SK-N-SH (cell line): ENCODE data around the gene ENOX1. TPM values are rescaled to one million over a fixed set of nuclear protein-coding genes. Genes with fewer than 3 reads are reported as not detected.

Experiments
- CTCF ChIA-PET: fragments of 300-600, 350-600 bp; formaldehyde crosslinking; extraction: SDS; loops from one replicate; lab custom pipeline; 2021; lab: Yijun Ruan, JAX
- POLR2A ChIA-PET: fragments of 350-600 bp; sonication (Branson Sonifier 250); formaldehyde crosslinking; extraction: SDS; loops from one replicate; lab custom pipeline; 2020; ENCODE audit warnings: antibody characterized with exemption, inconsistent platforms; lab: Yijun Ruan, JAX
- DNase-seq: peaks from one replicate; pipeline ENCODE4 v3.0.0; 2012
- H2AFZ ChIP-seq: fragments of 200-600 bp; sonication (generic); 2 replicates; pipeline ENCODE4 v1.8.1; 2016; ENCODE audit warnings: antibody characterized with exemption, mild to moderate bottlenecking, low read depth
- H3F3A ChIP-seq: fragments of 200-600 bp; sonication (generic); replicated peaks from 2 replicates; pipeline ENCODE3; 2016; ENCODE audit warnings: antibody characterized with exemption, mild to moderate bottlenecking; ENCODE audit not compliant: insufficient read depth
- H3K27ac ChIP-seq, 2 experiments: fragments of 200-500 bp in 1 of 2; fragments of 200-600 bp in 1 of 2; sonication (Bioruptor generic) in 1 of 2; sonication (generic), shearing (Covaris generic) in 1 of 2; 2 replicates each; pipeline versions ENCODE4 v1.5.1 to v1.6.1; 2014 to 2016; ENCODE audit warnings: low read depth in 2 of 2, inconsistent platforms in 1 of 2, low read length in 1 of 2, mild to moderate bottlenecking in 1 of 2, mixed read lengths in 1 of 2
- H3K27me3 ChIP-seq: fragments of 200-600 bp; sonication (generic), shearing (Covaris generic); 2 replicates; pipeline ENCODE4 v1.6.1; 2016; ENCODE audit warnings: mixed run types; ENCODE audit not compliant: insufficient read depth
- H3K36me3 ChIP-seq, 2 experiments: fragments of 200-500 bp in 1 of 2; fragments of 200-600 bp in 1 of 2; sonication (Bioruptor generic) in 1 of 2; sonication (generic) in 1 of 2; replicated peaks in 1 of 2; 2 replicates each; pipeline versions ENCODE3 to v1.5.1; 2014 to 2016; ENCODE audit warnings: low read length in 1 of 2, mild to moderate bottlenecking in 1 of 2; ENCODE audit not compliant: insufficient read depth in 2 of 2, control insufficient read depth in 1 of 2
- H3K4me1 ChIP-seq, 2 experiments: fragments of 200-500 bp in 1 of 2; fragments of 200-600 bp in 1 of 2; sonication (Bioruptor generic) in 1 of 2; sonication (generic), shearing (Covaris generic) in 1 of 2; 2 replicates each; pipeline versions ENCODE4 v1.5.1 to v1.6.1; 2014 to 2016; ENCODE audit warnings: low read depth in 1 of 2, low read length in 1 of 2, mixed run types in 1 of 2; ENCODE audit not compliant: insufficient read depth in 2 of 2, control insufficient read depth in 1 of 2
- H3K4me2 ChIP-seq: fragments of 200-600 bp; sonication (generic), shearing (Covaris generic); 2 replicates; pipeline ENCODE4 v1.6.1; 2017; ENCODE audit warnings: mixed run types
- H3K4me3 ChIP-seq, 2 experiments: fragments of 200-500 bp in 1 of 2; fragments of 200-600 bp in 1 of 2; sonication (Bioruptor generic) in 1 of 2; sonication (generic), shearing (Covaris generic) in 1 of 2; 2 replicates each; pipeline versions ENCODE4 v1.5.1 to v1.8.1; 2014 to 2016; ENCODE audit warnings: low read depth in 2 of 2, inconsistent platforms in 1 of 2, low read length in 1 of 2, mild to moderate bottlenecking in 1 of 2, mixed read lengths in 1 of 2, moderate library complexity in 1 of 2
- H3K79me2 ChIP-seq: fragments of 200-600 bp; sonication (generic); 2 replicates; pipeline ENCODE4 v1.8.1; 2017; ENCODE audit warnings: mild to moderate bottlenecking; ENCODE audit not compliant: insufficient read depth
- H3K9ac ChIP-seq: fragments of 200-600 bp; sonication (generic); 2 replicates; pipeline ENCODE4 v1.6.1; 2017; ENCODE audit warnings: mixed run types
- H3K9me2 ChIP-seq: fragments of 200-600 bp; sonication (generic); 2 replicates; pipeline ENCODE4 v1.6.1; 2017; ENCODE audit warnings: mixed run types
- H3K9me3 ChIP-seq: fragments of 200-600 bp; sonication (generic); 2 replicates; pipeline ENCODE4 v1.6.1; 2017; ENCODE audit warnings: mixed run types, mild to moderate bottlenecking, moderate library complexity
- H4K20me1 ChIP-seq: fragments of 200-600 bp; sonication (generic); 2 replicates; pipeline ENCODE4 v1.6.1; 2017; ENCODE audit warnings: mild to moderate bottlenecking, mixed run types; ENCODE audit not compliant: insufficient read depth
- ELF1 ChIP-seq: IDR thresholded peaks from 2 replicates; pipeline ENCODE4 v1.4.0; 2012
- EP300 ChIP-seq, 2 experiments: IDR thresholded peaks; 2 replicates each; pipeline versions ENCODE4 v1.4.0 to v1.6.1; 2012; ENCODE audit warnings: borderline replicate concordance in 1 of 2, low read depth in 1 of 2, low read length in 1 of 2
- FOSL2 ChIP-seq: IDR thresholded peaks from 2 replicates; pipeline ENCODE4 v1.4.0; 2012; ENCODE audit warnings: low read depth, mild to moderate bottlenecking, moderate library complexity, borderline replicate concordance
- FOXJ3 ChIP-seq: sonication (generic); formaldehyde crosslinking; IDR thresholded peaks from 2 replicates; pipeline ENCODE4 v1.5.1; 2020; ENCODE audit warnings: mild to moderate bottlenecking, missing genetic modification reagents
- FOXM1 ChIP-seq: IDR thresholded peaks from 2 replicates; pipeline ENCODE4 v1.4.0; 2012; ENCODE audit warnings: low read depth, mild to moderate bottlenecking
- GABPA ChIP-seq: IDR thresholded peaks from 2 replicates; pipeline ENCODE4 v1.4.0; 2012; ENCODE audit warnings: low read depth, mild to moderate bottlenecking
- GATA2 ChIP-seq: sonication (generic); formaldehyde crosslinking; IDR thresholded peaks from 2 replicates; pipeline ENCODE4 v1.5.0; 2020; ENCODE audit warnings: mild to moderate bottlenecking, missing genetic modification reagents
- JUND ChIP-seq: IDR thresholded peaks from 2 replicates; pipeline ENCODE4 v1.4.0; 2012
- MEF2A ChIP-seq: IDR thresholded peaks from 2 replicates; pipeline ENCODE4 v1.4.0; 2012; ENCODE audit warnings: low read depth, borderline replicate concordance
- NRF1 ChIP-seq: IDR thresholded peaks from 2 replicates; pipeline ENCODE4 v1.6.1; 2012; ENCODE audit warnings: low read depth, mild to moderate bottlenecking, low read length
- POLR2AphosphoS5 ChIP-seq: IDR thresholded peaks from 2 replicates; pipeline ENCODE4 v1.6.1; 2012; ENCODE audit warnings: low read depth, low read length
- RCOR1 ChIP-seq: fragments of 150-350 bp; IDR thresholded peaks from 2 replicates; pipeline ENCODE4 v1.6.1; 2017; ENCODE audit warnings: antibody characterized with exemption, low read length
- RFX5 ChIP-seq: IDR thresholded peaks from 2 replicates; pipeline ENCODE4 v1.6.1; 2012; ENCODE audit warnings: mild to moderate bottlenecking, improper control_type of control experiment, low read length
- TAF1 ChIP-seq: IDR thresholded peaks from 2 replicates; pipeline ENCODE4 v1.6.1; 2012; ENCODE audit warnings: low read depth, mild to moderate bottlenecking, low read length, moderate library complexity, borderline replicate concordance
- TCF12 ChIP-seq: IDR thresholded peaks from 2 replicates; pipeline ENCODE4 v1.4.0; 2012
- TEAD4 ChIP-seq: IDR thresholded peaks from 2 replicates; pipeline ENCODE4 v1.4.0; 2012; ENCODE audit warnings: mild to moderate bottlenecking, borderline replicate concordance; ENCODE audit not compliant: insufficient read depth
- WGBS: methylation state at CpG from one replicate; pipeline ENCODE4 v1.1.6; 2017; ENCODE audit warnings: low lambda C conversion rate; 5-methylcytosine and 5-hydroxymethylcytosine counted together
- polyA plus RNA-seq, 3 experiments: library from polyadenylated mRNA; depleted of rRNA; stranded (reverse); fragments of >200 nt; gene quantifications; 2 replicates each; pipeline ENCODE4 v1.2.3, GENCODE V29; 2012
- TF ChIP-seq, protein P1 (sequence below): fragments of 150-350 bp; IDR thresholded peaks from 2 replicates; pipeline ENCODE4 v1.6.1; 2016; ENCODE audit warnings: mild to moderate bottlenecking, low read depth, low read length
- TF ChIP-seq, protein P2 (sequence below): IDR thresholded peaks from 2 replicates; pipeline ENCODE4 v1.4.0; 2012; ENCODE audit warnings: low read depth, borderline replicate concordance
- TF ChIP-seq, protein P3 (sequence below): IDR thresholded peaks from 2 replicates; pipeline ENCODE4; 2012
- TF ChIP-seq, protein P4 (sequence below): fragments of 200-600 bp; sonication (generic); IDR thresholded peaks from 2 replicates; pipeline ENCODE4 v1.6.1; 2017; ENCODE audit warnings: antibody characterized with exemption, mild to moderate bottlenecking, moderate library complexity
- TF ChIP-seq, protein P5 (sequence below): IDR thresholded peaks from 2 replicates; pipeline ENCODE4 v1.4.0; 2012; ENCODE audit warnings: low read depth
- TF ChIP-seq, protein P6 (sequence below): IDR thresholded peaks from 2 replicates; pipeline ENCODE4 v1.4.0; 2012; ENCODE audit warnings: low read depth, borderline replicate concordance

The ENOX1 gene
- polyA plus RNA-seq, 1 of the 3 experiments (the other 2 are of a cell fraction): 5.8 TPM

DNA sequence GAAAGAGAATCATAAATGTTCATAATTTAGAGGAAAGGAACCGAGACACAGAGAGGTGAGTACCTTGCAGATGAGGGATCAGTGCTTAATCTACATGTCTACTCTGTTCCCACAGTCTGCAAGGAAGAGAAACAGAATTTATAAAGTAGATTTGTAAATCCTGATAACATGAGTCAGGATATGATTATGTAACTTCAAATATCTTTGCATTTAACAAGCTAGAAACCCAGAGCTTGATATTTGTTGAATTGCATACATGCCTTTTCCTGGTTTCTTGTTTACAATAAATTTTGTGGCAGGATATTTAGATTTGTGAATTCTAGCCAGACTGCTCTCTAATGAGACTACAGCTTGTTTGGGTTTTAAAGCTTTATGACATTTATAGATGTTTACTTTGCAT is 219.2 kb downstream of the ENOX1 start:
- H3F3A ChIP-seq: no peaks in the 10 kb centered on the region
- DNase-seq: no peak
- ChIA-PET CTCF (no interaction called here), POLR2A (no interaction called here)
- peaks cover 2 to 16% of the 10 kb centered on the region in 2 experiments; a peak in 2 of 4 replicates for H3K4me1 ChIP-seq
- peak overlapping the region in 1 of 2 experiments; percentile 2; a peak in 1 of 4 replicates for H3K27ac ChIP-seq
- H3K79me2 ChIP-seq: no peaks in the 10 kb centered on the region
- TF ChIP-seq RCOR1 (no peak), FOXJ3 (CRISPR knock-in tag) (no peak), NRF1 (no peak), EP300 (IDR thresholded peaks at IDR 0.05; ENCODE audit: borderline replicate concordance in 1 of 2, low read depth in 1 of 2, low read length in 1 of 2) (no peak), ELF1 (no peak), MEF2A (no peak), GATA2 (no peak), POLR2AphosphoS5 (no peak), JUND (peak; percentile 20; the same call in 1 of the 2 replicates), RFX5 (no peak), FOXM1 (no peak), TAF1 (no peak), TEAD4 (no peak), TCF12 (peak; percentile 34; the same call in 1 of the 2 replicates), GABPA (no peak), FOSL2 (peak; percentile 17; the same call in 1 of the 2 replicates)
- TF ChIP-seq, protein P1, sequence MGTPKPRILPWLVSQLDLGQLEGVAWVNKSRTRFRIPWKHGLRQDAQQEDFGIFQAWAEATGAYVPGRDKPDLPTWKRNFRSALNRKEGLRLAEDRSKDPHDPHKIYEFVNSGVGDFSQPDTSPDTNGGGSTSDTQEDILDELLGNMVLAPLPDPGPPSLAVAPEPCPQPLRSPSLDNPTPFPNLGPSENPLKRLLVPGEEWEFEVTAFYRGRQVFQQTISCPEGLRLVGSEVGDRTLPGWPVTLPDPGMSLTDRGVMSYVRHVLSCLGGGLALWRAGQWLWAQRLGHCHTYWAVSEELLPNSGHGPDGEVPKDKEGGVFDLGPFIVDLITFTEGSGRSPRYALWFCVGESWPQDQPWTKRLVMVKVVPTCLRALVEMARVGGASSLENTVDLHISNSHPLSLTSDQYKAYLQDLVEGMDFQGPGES: no peak
- TF ChIP-seq, protein P2, sequence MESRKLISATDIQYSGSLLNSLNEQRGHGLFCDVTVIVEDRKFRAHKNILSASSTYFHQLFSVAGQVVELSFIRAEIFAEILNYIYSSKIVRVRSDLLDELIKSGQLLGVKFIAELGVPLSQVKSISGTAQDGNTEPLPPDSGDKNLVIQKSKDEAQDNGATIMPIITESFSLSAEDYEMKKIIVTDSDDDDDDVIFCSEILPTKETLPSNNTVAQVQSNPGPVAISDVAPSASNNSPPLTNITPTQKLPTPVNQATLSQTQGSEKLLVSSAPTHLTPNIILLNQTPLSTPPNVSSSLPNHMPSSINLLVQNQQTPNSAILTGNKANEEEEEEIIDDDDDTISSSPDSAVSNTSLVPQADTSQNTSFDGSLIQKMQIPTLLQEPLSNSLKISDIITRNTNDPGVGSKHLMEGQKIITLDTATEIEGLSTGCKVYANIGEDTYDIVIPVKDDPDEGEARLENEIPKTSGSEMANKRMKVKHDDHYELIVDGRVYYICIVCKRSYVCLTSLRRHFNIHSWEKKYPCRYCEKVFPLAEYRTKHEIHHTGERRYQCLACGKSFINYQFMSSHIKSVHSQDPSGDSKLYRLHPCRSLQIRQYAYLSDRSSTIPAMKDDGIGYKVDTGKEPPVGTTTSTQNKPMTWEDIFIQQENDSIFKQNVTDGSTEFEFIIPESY: no peak
- TF ChIP-seq, protein P3, sequence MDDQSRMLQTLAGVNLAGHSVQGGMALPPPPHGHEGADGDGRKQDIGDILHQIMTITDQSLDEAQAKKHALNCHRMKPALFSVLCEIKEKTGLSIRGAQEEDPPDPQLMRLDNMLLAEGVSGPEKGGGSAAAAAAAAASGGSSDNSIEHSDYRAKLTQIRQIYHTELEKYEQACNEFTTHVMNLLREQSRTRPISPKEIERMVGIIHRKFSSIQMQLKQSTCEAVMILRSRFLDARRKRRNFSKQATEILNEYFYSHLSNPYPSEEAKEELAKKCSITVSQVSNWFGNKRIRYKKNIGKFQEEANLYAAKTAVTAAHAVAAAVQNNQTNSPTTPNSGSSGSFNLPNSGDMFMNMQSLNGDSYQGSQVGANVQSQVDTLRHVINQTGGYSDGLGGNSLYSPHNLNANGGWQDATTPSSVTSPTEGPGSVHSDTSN: peak; percentile 15; the same call in 1 of the 2 replicates
- TF ChIP-seq, protein P4, sequence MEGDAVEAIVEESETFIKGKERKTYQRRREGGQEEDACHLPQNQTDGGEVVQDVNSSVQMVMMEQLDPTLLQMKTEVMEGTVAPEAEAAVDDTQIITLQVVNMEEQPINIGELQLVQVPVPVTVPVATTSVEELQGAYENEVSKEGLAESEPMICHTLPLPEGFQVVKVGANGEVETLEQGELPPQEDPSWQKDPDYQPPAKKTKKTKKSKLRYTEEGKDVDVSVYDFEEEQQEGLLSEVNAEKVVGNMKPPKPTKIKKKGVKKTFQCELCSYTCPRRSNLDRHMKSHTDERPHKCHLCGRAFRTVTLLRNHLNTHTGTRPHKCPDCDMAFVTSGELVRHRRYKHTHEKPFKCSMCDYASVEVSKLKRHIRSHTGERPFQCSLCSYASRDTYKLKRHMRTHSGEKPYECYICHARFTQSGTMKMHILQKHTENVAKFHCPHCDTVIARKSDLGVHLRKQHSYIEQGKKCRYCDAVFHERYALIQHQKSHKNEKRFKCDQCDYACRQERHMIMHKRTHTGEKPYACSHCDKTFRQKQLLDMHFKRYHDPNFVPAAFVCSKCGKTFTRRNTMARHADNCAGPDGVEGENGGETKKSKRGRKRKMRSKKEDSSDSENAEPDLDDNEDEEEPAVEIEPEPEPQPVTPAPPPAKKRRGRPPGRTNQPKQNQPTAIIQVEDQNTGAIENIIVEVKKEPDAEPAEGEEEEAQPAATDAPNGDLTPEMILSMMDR: no peak
- TF ChIP-seq, protein P5, sequence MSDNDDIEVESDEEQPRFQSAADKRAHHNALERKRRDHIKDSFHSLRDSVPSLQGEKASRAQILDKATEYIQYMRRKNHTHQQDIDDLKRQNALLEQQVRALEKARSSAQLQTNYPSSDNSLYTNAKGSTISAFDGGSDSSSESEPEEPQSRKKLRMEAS: no peak
- TF ChIP-seq, protein P6, sequence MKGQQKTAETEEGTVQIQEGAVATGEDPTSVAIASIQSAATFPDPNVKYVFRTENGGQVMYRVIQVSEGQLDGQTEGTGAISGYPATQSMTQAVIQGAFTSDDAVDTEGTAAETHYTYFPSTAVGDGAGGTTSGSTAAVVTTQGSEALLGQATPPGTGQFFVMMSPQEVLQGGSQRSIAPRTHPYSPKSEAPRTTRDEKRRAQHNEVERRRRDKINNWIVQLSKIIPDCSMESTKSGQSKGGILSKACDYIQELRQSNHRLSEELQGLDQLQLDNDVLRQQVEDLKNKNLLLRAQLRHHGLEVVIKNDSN: no peak
- H3K9ac ChIP-seq: no peak overlapping the region
- WGBS: 78% methylated on average over 1 of the region's 1 CpG
- no peak overlapping the region for H3K4me3 ChIP-seq
- H3K9me2 ChIP-seq: no peaks in the 10 kb centered on the region
- H2AFZ ChIP-seq: no peak overlapping the region
- H3K36me3 ChIP-seq: no peaks in the 10 kb centered on the region
- H3K9me3 ChIP-seq: no peaks in the 10 kb centered on the region
- H4K20me1 ChIP-seq: no peaks in the 10 kb centered on the region
- H3K4me2 ChIP-seq: no peak overlapping the region
- H3K27me3 ChIP-seq: no peaks in the 10 kb centered on the region
